GM03348 (cell line): ENCODE data around the gene ADORA1.
A peak's percentile ranks its signal among the peaks of the same experiment; 100 is the strongest.

Experiments used
- DNase-seq: peaks from one replicate; pipeline ENCODE4 v3.0.0; 2012; ENCODE audit warnings: low spot score

Gene ADORA1

GRCh38 chr1:203127666-203128430, at the start of gene ADORA1:
Gene ADORA1, plus strand, starts transcription at chr1:203127726. Its CDS starts 1,116 bp downstream, at chr1:203128842.
- DNase-seq: peak; percentile 87

GRCh38 chr1:203077956-203078355, 49.6 kb upstream of the ADORA1 start:
- no peak for DNase-seq

- DNase-seq: no peak
Observed at GRCh38 chr1:203078478-203078877, 49.0 kb upstream of the ADORA1 start.

DNA sequence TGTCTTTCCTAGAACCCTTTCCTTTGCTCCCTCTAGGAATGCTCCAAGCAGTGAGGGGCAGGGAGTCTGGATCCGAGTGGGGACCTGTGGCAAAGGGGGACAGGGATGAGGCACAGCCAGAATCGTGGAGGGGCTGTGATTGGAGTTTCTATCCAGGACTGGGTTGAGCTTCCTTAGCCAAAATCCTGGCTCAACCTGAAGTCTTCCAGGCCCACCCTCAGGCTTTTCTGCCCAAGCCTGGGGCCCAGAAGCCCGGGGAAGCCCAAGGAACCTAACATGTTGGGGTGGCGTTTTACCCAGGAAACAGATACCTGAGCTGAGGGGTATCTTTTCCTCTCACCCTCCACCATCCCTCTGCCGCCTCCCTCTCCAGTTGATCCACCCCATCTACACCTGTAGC, 47.1 kb upstream of the ADORA1 start:
- no peak for DNase-seq

DNA sequence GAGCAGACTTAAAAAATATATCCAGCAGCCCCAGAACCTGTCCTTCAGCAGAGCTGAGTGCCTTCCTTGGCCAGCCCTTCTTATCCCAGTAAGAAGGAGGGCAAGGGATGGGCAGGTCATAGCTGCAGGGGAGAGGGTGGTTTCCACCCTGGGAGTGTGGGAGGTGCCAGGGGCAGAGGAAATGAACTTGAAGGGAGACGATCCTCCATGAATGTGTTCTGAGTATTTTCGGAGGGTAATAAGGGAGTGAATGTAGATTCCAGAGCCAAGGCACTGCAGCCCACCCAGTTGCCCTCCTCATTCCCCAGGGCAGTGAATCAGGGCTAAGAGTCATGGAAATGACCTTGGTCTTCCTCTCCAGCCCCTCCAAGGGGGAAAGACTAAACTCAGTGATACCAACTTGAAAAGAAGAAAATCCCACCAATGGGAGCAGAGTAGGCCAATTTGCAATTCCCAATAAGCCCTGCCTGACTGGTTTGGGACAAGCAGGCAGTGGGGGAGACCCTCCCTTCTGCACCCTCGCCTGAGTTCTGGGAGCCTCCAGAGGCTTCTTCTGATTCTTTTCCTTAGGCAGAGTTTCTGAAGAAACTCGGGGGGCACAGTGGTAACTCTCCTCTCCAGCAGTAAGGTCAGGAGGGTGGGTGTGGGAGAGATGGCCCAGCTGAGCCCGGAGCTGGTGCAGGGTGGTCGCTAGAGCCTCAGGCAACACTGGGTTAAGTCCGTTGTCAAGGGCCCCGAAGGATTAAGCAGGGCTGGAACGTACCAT, 45.9 kb upstream of the ADORA1 start:
- DNase-seq: no peak

- no peak for DNase-seq
Observed at GRCh38 chr1:203082231-203082505, 45.4 kb upstream of the ADORA1 start.

GRCh38 chr1:203082571-203083462, 44.7 kb upstream of the ADORA1 start:
- no peak for DNase-seq

DNA sequence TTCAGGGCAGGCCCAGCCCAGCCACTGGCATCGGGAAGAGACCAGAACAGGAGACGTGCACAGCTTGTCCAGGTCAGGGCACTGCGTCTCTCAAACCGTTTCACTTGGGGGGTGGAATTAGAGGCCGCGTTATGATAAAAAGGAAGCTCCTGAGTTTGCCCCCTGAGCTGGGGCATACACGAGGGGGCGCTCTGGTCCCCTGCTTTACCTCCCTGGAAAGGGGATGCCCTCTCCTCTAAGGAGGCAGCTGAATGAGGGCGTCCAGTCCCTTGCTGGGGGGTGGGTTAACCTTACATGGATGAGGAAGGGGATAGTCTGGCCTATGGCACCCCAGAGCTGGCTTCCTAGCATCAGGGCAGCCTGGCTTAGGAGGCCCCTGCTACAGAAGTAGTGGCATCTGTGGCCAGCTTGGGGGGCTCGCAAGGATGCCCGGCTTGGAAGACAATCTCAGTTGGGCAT, 44.0 kb upstream of the ADORA1 start:
- no peak for DNase-seq

DNA sequence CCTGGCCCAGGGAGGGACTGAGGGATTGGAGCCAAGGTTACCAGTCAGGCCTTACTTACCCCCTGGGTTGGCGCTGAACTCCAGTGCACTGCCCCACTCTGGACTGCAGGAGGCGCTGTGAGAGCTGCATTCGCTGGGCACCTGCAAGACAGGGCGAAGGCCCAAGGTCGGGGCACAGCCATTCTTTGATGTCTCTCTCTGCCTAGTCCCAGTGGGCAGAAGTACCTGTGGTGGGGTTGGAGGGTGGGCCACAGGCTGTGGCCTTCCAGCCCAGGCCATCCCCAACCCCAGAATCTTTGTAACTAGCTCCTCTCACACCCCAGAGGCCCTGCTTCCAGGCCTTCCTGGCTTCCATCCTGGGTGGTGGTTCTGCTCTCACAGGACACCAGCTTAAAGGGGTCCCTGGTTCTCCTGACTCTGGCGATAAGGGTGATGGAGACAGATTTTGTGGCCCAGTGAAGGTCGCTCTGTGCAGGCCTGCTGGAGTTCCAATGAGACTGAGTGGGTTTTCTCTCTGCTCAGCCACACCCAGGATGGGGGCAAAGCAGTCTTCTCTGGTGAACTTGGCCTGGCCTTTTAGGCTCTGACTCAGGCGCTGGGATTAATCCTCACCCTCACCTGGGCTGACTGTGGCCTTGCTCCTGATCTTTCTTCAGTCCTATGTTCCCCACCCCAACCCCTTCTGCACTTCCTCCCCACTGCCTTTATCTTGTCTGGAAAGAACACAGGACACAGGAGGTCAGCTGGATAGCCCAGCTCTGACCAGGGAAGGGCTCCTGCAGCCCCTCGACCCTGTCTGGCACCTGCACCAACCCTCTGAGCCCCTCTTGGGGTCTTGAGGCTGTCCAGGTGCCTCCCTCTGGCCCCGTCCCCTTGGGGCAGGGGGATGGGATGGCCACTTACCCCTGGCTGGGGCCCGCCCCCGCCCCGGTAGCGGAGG, 42.7 kb upstream of the ADORA1 start:
- DNase-seq: peak; percentile 48

DNA sequence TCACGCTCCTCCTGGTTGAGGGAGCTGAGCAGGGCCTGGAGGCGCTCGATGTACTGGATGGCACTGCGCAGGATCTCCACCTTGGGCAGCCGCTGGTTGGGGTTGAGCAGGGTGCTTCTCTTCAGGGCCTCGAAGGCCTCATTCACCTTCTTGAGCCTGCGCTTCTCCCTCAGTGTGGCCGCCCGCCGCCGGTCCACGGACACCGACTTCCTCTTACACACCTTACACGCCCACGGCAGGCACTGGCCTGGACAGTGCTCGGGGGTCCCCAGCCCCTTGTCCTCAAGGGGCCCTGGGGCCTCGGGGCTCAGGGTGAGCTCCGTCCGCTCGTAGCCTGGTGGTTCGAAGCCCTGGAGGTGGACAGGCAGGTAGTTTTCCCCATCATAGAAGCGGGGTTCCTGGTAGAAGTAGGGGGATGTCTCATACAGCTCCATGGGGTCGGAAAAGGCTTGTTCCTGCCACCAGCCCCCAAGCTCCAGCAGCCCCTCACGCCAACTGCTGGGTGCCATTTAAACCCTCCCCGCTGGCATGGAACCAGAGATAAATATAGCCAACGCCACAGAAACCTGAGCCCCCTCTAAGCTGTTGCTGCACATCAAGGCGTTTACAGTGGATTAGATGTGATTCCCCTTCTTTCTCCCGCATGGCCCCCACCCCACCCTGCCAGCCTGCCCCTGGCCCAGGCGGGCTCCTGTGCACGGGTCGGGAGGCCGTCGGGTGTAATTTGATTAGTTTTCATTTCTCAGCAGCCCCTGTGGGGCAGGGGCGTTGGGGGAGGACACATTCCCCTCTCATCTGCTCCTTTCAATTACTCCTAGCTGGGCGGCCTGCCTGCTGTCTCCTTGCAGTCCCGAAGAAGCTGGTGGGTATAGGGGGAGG, 41.8 kb upstream of the ADORA1 start, which contains the start of gene MYOG:
MYOG (minus strand) TSS at position 485 of the 879 bp plus-strand sequence; CDS start at position 434, 51 bp downstream.
- no peak for DNase-seq

DNA sequence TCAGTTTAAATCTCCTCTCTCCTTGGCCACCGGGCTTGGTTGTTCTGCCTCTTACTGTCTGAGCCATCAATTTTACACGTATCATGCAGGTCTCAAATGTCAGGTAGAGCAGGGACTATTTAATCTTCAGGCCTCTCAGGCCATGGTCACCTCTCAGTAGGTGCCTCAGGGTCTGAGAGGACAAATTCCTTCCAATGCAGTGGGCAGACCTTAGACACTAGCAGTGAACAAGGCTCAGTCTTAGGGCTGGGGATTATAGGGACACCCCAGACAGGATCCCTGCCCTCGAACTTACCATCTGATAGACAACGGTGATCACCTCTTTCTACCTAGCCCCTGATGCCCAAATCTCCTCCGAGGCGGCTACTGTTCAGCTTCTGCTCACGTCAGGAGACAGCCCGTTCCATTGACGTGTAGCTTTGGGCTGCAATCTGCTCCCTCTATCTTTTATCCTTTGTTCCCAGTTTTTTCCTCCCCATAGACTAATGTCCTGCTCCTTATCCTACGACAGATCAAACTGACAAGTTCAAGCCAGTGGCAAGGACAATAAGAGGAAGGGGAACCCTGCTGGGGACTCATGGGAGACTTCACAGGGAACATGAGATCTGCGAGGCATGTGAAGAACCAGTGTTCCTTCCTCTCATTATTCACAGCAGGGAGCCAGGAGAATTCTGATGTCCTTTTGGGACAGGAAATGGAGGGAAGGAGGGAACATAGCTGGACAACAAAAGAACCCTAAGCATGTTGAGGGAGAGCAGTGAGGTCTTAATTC, 40.3 kb upstream of the ADORA1 start:
- DNase-seq: no peak

DNA sequence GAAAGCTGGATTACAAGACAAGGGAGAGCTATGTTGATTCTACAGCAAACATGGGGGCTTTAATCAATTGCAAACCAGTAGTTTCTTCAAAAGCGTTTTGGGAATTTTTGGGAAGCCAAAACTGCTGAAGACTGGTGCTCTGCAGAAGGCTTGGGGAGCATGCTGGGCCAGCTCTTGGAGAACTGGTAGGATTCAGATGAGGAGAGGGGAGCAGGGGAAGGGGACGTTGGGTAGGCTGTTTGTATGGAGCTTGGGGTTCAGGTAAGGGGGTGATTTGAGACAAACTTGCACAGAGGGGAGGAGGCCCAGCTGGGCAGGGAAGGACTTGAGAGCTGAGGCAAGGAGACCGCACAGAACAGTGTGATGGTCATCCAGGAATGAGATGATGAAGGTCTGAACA, 39.1 kb upstream of the ADORA1 start:
- DNase-seq: no peak

- DNase-seq: no peak
Observed at GRCh38 chr1:203089001-203089650, 38.4 kb upstream of the ADORA1 start.

DNA sequence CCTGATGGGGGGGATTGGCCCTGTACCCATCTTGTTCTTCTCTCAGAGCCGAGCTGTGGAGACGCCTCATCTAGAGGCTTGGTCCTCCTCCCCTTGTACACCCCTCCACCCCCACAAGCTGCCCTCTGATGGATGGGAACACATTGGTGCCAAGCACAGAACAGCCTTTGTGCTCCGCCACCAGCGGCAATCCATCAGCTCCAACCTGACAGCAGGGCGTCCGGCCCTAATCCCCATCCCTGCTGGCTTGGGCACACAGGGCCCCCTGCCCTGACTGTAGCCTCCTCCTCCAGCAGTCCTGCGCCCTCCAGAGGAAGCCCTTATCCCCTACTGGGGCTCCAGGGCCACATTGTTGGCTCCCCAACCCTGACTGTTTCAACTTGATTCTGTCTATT, 37.9 kb upstream of the ADORA1 start:
- DNase-seq: no peak

- DNase-seq: no peak
Observed at GRCh38 chr1:203090421-203091198, 36.9 kb upstream of the ADORA1 start.

DNA sequence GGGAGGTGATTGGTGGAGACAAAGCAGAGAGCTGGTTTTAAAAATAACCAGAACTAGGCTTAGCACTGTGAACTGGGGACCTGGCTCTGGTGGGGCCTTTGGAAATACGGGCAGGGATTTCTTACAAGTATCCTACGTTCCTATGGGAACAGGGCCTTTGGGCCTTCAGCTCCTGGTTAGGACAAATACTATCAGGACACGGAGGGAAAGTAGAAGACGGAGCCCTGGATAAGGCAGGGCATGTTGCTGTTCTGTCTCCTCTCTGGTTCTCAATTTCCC, 36.4 kb upstream of the ADORA1 start:
- no peak for DNase-seq

- no peak for DNase-seq
Observed at GRCh38 chr1:203091761-203092330, 35.7 kb upstream of the ADORA1 start.

- DNase-seq: no peak
Observed at GRCh38 chr1:203093754-203094410, 33.6 kb upstream of the ADORA1 start.
